GM19452 (cell line): ENCODE data around the gene B3GNT5.

Experiments
- ATAC-seq: cut with Tn5 transposase; IDR thresholded peaks from one replicate; pipeline ENCODE4 v1.9.1; 2021; ENCODE audit not compliant: unreplicated experiment

Gene B3GNT5

GRCh38 chr3:183290216-183290615, 37.2 kb downstream of the B3GNT5 start:
- ATAC-seq = no peak

GRCh38 chr3:183291497-183292031, 38.5 kb downstream of the B3GNT5 start:
- ATAC-seq = no peak

DNA sequence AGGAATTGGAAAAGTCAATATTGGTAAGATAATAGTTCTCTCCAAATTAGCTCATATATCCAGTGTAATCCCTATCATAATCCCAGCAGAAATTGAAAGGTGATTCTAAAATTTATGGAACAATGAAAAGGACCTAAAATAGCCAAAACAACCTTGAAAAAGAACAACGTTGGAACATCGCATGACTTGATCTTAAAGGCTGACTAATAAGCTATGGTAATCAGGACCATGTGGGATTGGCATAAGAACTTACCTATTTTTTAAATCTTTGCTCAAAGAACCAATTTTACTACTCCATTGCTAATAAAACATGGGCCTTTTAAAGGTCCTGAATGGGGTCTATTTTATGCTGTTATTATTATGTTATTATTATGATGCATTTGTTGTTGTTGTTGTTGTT, 40.9 kb downstream of the B3GNT5 start:
- ATAC-seq = no peak

DNA sequence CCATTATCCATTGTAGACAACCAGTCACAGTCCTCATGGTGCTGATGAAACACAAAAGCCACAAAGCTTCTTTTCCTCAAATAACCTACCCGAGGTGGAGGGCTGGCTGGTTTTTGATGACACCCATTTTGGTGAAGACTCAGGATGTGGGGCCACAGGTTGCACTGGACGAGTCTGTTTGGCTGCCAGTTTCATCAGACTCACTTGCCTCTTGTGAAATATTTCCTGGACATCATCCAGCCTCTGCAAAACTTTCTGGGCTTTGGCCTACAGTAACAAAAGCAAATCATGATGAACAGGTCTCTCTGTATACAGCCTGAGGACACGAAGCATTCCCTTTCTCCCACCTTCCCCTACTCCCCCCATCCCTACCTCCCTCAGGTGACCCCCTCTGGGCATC, 42.2 kb downstream of the B3GNT5 start:
- ATAC-seq = no peak

DNA sequence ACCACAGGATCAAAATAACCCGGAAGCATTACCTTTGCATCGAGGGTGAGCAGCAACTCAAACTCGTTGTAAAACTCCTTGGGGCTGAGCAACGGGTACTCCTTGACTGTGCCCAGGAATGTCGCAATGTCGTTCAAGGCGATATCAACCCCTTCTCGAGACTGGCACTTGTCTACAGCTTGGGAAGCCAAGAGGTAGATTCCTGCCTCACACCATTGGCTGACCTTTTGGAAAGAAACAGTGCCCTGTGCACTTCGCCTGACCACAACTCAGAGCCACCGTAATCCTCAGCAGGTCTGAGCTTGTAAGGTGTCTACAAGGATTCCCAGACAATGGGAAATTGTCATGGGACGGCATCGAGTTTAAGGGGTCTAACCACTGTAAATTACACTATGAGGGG, 43.9 kb downstream of the B3GNT5 start:
- ATAC-seq = no peak

DNA sequence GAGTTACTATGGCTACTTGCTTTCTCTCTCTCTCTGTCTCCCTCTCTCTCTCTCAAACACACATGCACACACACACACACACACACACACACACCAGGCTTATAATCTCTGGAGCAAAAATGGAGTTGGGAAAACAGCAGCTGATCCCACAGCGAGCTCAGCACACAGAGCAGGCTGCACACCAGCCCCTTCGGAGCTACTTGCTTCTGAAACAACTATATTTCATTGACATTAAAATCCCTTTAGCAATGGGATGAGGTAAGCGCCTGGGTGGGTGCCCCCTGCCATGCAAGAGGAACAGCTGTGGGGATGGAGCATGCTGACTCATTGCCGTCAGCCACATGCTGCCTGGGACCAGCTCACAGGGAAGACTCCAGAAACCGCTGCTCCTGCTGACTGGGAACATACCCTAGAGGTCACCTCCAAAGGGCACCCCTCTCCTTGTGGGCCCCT, 45.7 kb downstream of the B3GNT5 start:
- ATAC-seq = no peak

DNA sequence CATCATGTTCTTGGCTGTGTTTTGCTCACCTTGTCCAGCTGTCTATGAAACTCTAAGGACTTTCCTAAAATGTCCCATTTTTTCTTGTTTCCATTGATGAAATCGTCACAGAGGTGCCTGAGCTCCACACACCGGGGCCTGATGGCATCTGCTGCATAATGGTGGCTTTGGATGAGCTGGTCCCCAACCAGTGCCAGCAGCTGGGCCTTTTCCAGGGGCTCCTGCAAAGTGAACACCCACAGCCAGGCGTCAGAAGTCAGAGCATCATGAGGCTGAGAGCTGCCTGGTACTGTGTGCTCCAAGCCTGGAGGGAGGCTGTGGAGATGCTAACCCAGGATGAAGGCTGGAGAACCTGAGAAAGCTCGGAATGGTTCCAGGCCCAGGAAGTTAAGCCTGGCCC, 46.9 kb downstream of the B3GNT5 start:
- ATAC-seq = no peak

- ATAC-seq = no peak
Measured at GRCh38 chr3:183300996-183301562, 48.0 kb downstream of the B3GNT5 start.

GRCh38 chr3:183301937-183302580, 49.0 kb downstream of the B3GNT5 start:
- ATAC-seq = no peak

GRCh38 chr3:183303690-183304089, 50.6 kb downstream of the B3GNT5 start:
- ATAC-seq = no peak

DNA sequence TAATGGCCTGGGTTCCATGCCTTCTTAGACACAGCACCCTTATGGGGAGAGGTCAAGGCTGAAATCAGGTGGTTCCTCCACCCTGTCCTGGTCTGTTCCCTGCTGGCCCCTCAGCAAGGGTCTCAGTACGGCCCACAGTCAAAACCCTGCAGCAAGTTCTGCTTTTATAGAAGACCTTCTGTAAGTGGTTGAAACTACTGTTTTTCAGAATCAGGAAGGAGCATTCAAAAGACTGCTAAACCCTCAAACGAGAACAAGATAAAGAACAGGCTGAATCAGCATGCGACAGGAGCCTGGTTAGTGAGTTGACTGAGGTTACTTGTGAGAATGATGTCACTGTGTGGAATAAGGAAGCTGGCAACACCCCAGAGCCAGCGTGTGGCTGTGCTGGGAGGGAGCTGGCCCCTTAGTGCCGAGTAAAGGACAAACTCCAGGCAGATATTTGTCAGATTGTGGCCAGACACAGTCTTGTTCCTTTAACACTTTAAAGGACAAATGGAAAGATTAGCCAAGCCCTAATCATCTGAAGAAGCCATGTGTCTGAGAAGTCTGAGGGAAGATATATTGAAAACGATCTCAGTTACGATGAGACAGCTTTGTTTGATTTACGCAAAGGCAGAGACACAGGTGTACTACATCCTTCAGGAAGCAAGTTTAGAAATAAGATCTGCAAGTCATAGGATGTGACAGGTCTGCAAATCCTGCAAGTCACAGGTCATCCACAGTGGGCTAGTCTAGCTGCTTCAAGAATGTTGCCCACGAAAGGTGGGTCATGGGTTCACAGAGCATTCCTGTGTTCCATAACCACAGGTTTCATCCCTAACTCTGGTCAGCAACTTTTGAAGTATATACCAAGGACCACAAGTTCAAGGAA, 54.0 kb downstream of the B3GNT5 start:
- peak; percentile 81 for ATAC-seq

DNA sequence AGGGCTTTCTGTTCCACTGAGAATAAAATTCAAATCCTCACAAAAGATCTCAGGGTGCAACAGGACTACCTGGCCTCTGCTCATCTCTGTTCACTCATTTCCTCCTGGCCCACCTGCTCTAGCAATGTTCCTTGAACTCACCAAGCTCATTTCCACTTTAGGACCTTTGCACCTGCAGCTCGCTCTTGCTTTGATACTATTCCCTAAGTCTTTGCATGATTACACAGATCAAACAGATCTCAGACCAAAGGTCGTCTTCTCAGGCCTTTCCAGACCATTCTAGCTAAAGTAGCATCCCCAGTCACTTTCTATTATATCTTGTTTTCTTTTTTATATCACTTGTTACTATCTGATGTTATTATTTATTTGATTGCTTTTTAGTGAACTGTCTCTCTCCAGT, 54.7 kb downstream of the B3GNT5 start:
- ATAC-seq = no peak

GRCh38 chr3:183308751-183309150, 55.7 kb downstream of the B3GNT5 start:
- no peak for ATAC-seq

- ATAC-seq = no peak
Measured at GRCh38 chr3:183309276-183309675, 56.2 kb downstream of the B3GNT5 start.

GRCh38 chr3:183310936-183311335, 57.9 kb downstream of the B3GNT5 start:
- no peak for ATAC-seq

GRCh38 chr3:183312433-183312832, 59.4 kb downstream of the B3GNT5 start:
- ATAC-seq = no peak

DNA sequence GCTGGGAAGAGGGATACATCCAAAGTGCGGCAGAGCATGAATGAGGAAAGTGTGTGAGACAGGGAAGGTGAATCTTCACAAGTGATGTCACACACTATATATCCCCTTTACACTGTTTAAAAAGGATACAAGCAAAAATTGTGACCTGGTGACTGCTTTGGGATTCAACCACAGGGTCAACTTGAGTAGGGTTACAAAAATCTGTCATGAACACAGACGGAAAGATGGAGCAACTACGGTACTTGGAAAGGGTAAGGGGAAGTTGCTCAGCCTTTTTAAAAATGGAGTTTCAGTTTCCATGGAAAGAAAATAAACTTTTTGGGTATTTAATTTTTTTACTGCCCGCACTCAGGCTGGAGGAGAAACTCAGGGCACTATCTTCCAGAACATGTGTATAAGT, 60.3 kb downstream of the B3GNT5 start:
- ATAC-seq = no peak

- ATAC-seq = no peak
Measured at GRCh38 chr3:183313764-183314163, 60.7 kb downstream of the B3GNT5 start.

DNA sequence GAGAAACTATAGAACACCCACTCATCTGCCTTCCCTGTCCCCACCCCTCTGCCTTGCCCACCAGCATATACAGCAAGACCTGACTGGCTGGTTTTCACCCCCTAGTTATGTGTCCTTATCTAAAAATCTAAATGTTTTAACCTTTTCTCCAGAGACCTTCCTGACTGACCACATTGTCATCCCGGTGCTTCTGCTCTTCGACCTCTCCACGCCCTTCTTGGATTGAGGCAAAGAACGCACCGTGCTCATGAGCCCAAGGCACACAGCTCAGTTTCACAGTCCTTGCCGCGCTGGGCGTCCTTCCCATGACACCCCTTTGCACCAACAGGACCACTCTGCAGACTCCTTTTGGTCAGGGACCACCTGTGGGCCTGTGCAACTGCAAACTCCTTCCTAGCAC, 62.7 kb downstream of the B3GNT5 start:
- no peak for ATAC-seq

DNA sequence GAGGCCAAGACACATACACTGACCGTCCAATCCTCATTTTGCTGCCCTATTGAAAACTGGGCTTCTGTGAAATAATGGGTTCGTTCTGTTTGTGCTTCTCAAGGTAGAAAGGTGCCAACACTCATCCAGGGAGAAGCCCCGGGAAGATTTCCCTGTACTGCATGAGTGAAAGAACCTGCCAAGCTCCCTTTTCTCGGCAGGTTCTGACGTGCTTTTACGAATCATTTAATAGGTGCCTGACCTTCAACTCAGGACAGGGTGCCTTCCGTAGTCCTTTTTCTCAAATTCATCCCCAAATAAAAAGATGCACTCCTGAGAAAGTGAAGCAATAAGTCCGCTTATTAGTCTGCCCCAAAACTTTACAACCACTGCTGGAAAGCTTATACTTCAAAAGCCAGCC, 64.2 kb downstream of the B3GNT5 start:
- no peak for ATAC-seq

GRCh38 chr3:183317886-183318865, 65.1 kb downstream of the B3GNT5 start:
- ATAC-seq = no peak
